ENCODE results near the gene KIF26B.

Gene KIF26B

GRCh38 chr1:245245021-245245667 is 90.4 kb downstream of the KIF26B start:
- DNase-seq, result no peak

- no peak for DNase-seq
Observed at GRCh38 chr1:245246433-245246832, 91.6 kb downstream of the KIF26B start.

DNA sequence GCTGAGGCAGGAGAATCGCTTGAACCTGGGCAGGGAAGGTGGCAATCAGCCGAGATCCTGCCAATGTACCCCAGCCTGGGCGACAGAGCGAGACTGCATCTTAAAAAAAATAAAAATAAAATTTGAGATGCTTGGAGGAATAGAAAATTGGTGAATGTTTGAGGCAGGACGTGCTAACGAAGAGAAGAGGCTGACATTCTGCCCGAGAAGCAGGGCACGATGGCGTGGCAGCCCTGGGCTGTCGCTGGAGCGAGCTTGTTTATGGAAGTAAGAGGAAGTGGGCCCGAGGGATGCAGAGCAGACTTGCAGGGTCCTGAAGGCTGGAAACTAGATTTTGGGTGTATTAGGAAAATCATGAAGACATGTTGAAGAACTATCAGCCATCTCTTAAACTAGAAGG is 92.6 kb downstream of the KIF26B start:
- DNase-seq, result no peak

- no peak for DNase-seq
Observed at GRCh38 chr1:245247801-245248200, 93.0 kb downstream of the KIF26B start.

GRCh38 chr1:245248231-245248731 is 93.5 kb downstream of the KIF26B start:
- no peak for DNase-seq

DNA sequence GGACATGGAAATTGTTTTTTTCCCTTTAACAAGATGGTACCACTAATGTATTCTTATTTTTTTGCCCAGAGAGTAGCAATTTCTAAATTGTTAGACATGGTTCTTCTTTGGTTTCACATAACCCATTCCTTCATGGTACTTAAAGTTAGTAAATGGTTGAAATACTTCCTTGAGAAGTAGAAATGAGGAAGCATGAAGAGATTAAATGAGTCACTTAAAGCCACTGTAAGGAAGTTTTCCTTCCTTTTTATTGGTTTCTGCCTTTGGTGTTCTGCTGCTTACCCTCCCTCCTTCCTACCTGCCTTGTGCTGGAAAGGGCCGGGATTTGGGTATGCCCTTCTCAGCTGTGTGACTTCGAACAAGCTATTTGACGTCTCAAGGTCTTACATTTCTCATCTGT is 101.0 kb downstream of the KIF26B start:
- DNase-seq, result peak; percentile 21 to 77 (median 64)

- DNase-seq, result no peak
Observed at GRCh38 chr1:245256528-245256927, 101.7 kb downstream of the KIF26B start.

GRCh38 chr1:245258271-245258920 is 103.6 kb downstream of the KIF26B start:
- DNase-seq, result peak; percentile 67 to 72 (median 68)

GRCh38 chr1:245260110-245260882 is 105.5 kb downstream of the KIF26B start:
- no peak for DNase-seq

DNA sequence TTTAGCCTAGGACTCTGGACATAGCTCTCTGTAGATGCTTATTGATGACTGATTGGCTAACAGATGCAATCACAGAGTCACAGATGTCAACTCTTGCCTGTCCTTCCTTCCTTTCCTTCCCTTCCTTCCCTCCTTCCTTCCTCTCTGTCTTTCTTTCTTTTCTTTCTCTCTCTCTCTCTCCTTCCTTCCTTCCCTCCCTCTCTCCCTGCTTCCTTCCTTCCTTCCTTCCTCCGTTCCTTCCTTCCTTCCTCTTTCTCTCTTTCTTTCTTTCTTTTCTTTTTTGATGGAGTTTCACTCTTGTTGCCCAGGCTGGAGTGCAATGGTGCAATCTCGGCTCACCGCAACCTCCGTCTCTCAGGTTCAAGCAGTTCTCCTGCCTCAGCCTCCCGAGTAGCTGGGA is 106.1 kb downstream of the KIF26B start:
- no peak for DNase-seq

DNA sequence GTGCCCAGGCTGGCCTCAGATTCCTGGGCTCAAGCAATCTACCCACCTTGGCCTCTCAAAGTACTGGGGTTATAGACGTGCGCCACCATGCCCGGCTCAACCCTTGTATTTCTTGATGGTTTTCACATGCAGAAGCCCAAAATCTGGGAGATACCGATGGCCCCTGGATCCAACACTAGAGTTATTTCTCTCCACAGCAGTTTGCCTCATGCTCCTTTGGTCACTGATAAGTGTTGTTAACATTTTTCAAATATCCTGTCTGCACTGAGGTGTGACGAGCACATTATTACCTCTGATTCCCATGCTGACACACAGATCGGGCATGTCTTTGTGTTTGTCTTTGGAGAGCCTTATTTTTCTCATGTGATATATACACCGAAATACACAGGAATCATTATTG is 107.0 kb downstream of the KIF26B start:
- no peak for DNase-seq

DNA sequence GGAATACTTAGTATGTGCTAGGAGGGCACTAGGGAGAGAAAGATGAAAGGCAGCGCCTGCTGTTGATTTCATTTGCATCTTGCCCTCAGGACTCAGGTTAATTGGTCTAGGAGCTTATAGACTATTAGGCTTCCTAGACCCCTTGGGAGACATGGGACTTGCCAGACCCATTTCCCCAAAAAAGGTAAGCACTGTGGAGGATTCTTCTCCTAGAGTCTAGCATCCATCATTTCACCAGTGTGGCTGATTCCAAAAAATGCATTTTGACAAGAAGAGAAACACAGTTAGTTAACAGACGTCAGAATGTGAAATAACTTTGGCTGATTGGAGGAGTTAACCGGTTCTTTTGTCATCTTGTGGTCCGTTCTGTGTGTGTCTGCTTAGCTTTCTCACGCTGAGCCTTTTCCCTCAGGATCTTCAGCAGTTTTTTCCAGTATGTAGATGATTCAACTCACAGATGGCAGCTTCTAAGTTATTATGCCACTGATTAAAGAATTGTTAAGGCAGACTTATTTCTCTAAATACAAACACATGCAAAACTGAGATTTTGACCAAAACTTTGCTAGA is 108.8 kb downstream of the KIF26B start:
- DNase-seq, result no peak

DNA sequence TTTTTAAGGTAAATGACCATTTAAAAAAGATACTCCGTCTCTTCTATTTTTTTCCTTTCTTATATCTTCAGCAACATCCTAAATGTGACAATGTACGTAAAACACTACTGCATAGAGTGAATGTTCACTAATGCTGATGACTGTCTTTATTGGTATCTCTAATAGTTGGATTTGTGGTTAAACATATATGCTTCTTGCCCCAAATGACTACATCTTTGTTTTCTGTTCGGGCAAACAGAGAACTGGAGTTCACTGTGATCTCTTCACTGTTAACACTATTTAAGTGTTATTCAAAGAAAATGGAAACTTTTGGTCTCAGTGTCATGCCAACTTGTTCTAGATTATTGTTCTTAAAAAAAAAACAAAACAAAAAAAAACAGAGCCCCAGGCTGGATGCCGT is 109.4 kb downstream of the KIF26B start:
- no peak for DNase-seq

DNA sequence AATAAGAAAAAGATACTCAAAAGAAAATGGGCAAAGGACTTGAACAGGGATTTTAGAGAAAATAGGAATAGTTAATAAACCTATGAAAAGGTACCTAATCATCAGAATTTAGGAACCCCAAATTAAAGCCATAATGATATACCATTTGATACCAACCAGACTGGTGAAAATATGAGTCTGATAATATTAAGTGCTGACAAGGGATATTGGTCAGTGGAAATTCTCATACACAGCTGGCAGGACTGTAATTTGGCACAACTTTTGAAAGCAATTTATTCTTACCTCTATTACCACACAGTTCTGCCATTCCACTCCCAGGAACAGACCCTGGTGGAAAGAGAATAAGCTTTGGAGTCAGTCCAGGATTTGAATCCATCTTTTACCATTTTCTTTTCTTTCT is 111.3 kb downstream of the KIF26B start:
- no peak for DNase-seq

- no peak for DNase-seq
Observed at GRCh38 chr1:245270063-245270462, 115.3 kb downstream of the KIF26B start.

- DNase-seq, result no peak
Observed at GRCh38 chr1:245270972-245271371, 116.2 kb downstream of the KIF26B start.

GRCh38 chr1:245272676-245273075 is 117.9 kb downstream of the KIF26B start:
- DNase-seq, result no peak

DNA sequence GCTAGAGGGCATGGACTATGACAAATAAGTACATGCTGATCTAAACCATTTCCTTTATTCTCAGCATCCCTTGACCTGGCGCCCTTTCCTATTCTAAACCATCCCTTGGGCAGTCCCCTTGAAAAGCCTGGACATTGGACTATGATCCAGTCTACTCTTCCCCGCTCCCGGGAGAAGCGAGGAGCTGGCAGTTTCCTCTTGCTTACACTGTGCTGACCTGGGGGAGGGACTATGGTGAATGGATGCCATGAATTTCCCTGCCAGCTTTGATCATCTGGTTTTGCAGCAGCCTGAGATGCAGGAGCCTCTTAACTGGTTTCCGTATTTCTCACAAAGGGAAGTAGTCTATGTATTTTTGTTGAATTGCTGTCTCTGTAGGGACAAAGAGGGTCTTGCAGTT is 121.7 kb downstream of the KIF26B start:
- DNase-seq, result peak in 1 of 3 donors; percentile 18

- DNase-seq, result no peak
Observed at GRCh38 chr1:245277276-245277675, 122.5 kb downstream of the KIF26B start.

GRCh38 chr1:245278846-245279245 is 124.1 kb downstream of the KIF26B start:
- DNase-seq, result no peak

DNA sequence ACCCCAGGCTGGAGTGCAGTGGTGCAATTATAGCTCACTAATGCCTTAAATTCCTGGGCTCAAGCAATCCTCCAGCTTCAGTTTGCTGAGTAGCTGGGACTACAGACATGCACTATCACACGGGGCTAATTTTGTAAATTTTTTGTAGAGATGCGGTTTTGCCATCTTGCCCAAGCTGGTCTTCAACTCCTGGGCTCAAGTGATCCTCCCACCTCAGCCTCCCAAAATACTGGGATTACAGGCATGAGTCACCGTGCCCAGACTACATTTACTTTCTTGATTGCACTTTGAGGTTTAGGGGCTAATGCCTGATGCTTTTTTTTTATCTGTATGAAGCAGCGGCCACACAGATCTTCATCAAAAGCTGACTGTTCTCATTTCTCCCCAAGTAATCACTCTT is 124.6 kb downstream of the KIF26B start:
- no peak for DNase-seq

DNA sequence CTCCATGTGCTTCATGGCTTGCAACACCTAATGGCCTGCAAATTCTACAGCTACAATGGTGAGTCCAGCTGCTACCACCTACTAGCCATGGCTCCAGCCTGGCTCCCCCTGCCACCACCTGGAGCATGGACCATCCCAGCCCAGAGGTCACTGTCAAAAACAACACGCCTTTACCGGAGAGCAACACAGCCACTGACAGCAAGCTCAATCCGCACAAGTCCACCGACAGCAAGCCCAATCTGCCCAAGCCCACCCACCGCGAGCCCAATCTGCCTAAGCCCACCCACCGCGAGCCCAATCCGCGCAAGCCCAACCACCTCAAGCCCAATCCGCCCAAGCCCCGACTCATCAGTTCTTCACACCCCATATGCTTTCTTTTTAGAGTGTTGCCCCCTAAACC is 128.2 kb downstream of the KIF26B start:
- no peak for DNase-seq

GRCh38 chr1:245285168-245285567 is 130.4 kb downstream of the KIF26B start:
- no peak for DNase-seq

DNA sequence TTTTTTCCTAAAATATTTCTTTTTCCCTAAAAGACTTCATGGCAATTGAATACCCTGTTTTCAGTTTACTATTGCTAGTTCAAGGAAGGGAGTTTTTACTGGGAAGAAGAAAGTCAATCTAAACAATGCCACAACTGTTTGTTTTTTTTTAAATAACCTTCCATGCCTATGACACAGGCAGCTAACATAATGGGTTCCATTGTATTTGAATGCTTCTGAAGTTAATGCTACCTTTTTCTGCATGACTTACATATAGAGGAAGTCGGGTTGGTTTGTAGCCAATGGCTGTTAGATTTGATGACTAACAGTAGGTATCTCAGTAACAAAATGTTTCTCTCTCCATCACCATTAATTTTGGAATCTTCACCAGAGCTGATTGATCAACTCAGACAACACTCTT is 134.0 kb downstream of the KIF26B start:
- DNase-seq, result no peak
